ENCODE measurements around the gene NEGR1. TPM values are rescaled to one million over a fixed set of nuclear protein-coding genes. Genes with fewer than 3 reads are reported as not detected.

The NEGR1 gene
- total RNA-seq, 1 donor from 2014 or later, result 1.6 TPM

- no peak for DNase-seq (ENCODE audit: low read depth)
These were observed 817.2 kb downstream of the NEGR1 start for GRCh38 chr1:71465093-71465492.

DNA sequence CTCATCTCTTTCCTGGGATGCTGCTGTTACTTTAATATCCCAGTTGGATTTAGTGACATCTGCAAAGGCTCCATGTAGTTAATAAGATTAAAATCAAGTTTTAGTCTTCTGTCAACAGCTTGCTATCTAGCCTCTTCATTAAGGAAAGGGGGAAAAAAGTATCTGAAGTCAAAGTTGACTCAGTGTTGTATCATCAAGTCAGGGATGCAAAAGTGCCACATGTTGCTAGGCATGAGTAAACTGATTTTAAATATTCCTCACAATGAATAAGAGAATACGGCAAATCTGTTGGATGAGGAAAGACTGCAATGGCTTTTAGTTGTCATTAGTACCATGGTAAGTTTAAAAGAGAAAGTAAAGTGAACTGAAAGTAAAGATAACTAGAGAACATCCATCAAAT lies 818.3 kb downstream of the NEGR1 start:
- no peak for DNase-seq (ENCODE audit: low read depth)

DNA sequence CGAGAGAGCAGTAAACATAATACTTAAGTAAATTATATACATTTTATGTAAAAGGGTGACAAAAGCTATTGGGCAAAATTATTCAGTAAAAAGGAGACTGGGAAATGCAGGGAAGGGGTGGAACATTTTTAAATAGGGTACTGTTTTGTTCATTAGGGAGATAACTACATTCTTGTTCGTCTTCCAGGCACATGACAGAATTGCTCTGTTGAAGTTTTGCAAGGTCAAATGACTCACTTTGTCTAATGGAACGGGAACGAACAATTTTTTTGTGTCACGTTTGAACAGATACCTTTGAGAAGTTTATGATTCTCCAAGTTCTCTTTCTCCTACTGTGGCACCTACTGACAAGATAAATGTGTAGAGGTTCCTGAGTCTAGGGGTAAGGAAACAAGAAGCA lies 819.2 kb downstream of the NEGR1 start:
- peak; percentile 7 for DNase-seq (ENCODE audit: low read depth)

DNA sequence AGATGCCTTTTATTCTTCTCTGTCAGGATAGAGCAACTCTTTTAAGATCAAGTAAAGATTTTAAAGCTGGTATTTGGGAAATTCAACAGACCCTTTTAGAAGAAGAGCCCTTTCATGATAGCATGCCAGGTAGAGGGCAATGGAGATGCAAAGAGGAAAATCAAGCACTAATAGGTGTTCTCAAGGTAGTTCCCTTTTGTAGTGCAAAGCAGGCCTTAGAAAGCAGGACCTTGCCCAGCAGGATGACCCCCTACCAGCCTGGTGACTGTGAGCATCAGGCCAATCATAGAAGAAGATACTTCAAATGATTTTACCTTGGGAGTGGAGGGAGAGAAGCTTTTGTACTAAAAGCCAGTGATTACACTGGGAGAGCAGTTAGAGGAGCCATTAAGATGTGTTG lies 820.1 kb downstream of the NEGR1 start:
- no peak for DNase-seq (ENCODE audit: low read depth)

DNA sequence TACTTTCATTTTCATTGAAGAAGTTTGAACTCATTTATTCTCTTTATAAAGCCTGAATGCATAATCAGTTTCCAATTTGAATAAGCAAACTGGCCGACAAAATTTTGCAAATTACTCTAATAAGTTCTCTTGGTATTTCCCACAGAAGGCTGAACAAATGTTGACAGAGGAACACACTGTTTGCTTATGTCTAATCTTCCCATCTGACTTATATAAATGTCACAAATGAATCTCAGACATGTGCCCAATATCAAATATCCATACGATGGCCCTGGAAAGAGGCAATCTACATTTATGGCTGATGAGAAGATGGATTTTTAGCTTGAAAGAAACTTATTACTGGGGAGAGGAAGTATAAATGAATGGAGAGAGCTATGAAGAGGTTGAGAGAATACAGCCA lies 820.9 kb downstream of the NEGR1 start:
- DNase-seq (ENCODE audit: low read depth), result no peak

DNA sequence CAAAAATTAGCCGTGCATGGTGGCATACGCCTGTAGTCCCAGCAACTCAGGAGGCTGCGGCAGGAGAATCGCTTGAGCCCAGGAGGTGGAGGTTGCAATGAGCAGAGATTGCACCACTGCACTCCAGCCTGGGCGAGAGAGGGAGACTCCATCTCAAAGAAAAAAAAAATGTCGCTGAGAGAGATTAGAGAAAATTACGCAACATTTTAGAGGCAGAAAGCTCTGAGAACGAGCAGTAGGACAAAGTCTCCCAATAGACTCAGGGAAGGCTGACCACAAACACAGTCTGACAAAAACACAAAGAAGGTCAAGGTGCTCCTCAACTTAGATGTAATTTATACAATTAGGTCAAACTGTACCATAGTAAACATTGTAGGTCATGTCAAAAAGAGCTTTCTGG lies 833.9 kb downstream of the NEGR1 start:
- no peak for DNase-seq (ENCODE audit: low read depth)

DNA sequence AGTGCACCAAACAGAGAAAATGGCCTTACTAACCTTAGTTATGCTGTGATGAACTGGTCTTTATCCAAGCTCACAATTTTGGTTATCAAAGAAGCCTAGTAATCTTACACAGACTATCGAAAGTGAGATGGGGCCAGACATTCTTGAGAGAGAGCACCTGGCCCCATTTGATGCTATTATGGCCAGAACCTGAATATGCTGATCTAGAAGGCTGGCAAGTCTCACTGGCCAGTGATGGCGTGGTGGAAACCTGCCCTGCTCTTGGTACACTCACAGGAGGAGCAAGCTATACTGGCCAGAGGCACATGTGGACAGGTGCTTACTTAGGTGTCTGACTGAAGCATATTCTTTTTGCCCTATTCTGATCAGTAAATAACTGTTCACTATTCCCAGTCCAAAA lies 843.7 kb downstream of the NEGR1 start:
- no peak for DNase-seq (ENCODE audit: low read depth)

GRCh38 chr1:71435951-71436350 lies 846.4 kb downstream of the NEGR1 start:
- DNase-seq (ENCODE audit: low read depth), result no peak

GRCh38 chr1:71434240-71434639 lies 848.1 kb downstream of the NEGR1 start:
- no peak for DNase-seq (ENCODE audit: low read depth)

DNA sequence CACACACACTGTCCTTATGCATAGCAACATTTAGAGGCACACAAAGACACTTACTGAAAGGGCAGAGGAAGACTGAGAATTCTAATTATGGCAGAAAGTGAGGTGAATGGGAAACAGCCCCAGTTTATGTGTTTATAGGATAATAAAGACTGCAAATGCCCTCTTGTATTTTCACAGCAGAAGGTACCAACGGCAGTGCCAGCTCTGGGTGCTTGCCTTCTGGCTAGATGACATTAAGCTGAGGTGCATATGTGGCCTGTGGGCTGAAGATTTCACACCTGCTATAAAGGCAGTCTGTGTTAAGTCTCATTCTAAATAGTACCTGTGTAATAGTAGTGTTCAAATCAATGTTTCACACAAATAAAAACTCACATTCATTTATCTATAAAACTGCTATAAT lies 854.3 kb downstream of the NEGR1 start:
- DNase-seq (ENCODE audit: low read depth), result no peak

GRCh38 chr1:71427066-71427465 lies 855.3 kb downstream of the NEGR1 start:
- DNase-seq (ENCODE audit: low read depth), result no peak

GRCh38 chr1:71424536-71424935 lies 857.8 kb downstream of the NEGR1 start:
- DNase-seq (ENCODE audit: low read depth), result no peak

- no peak for DNase-seq (ENCODE audit: low read depth)
These were observed 860.1 kb downstream of the NEGR1 start for GRCh38 chr1:71422221-71422620.

GRCh38 chr1:71417421-71417820 lies 864.9 kb downstream of the NEGR1 start:
- no peak for DNase-seq (ENCODE audit: low read depth)

GRCh38 chr1:71414179-71414578 lies 868.2 kb downstream of the NEGR1 start:
- DNase-seq (ENCODE audit: low read depth), result no peak

DNA sequence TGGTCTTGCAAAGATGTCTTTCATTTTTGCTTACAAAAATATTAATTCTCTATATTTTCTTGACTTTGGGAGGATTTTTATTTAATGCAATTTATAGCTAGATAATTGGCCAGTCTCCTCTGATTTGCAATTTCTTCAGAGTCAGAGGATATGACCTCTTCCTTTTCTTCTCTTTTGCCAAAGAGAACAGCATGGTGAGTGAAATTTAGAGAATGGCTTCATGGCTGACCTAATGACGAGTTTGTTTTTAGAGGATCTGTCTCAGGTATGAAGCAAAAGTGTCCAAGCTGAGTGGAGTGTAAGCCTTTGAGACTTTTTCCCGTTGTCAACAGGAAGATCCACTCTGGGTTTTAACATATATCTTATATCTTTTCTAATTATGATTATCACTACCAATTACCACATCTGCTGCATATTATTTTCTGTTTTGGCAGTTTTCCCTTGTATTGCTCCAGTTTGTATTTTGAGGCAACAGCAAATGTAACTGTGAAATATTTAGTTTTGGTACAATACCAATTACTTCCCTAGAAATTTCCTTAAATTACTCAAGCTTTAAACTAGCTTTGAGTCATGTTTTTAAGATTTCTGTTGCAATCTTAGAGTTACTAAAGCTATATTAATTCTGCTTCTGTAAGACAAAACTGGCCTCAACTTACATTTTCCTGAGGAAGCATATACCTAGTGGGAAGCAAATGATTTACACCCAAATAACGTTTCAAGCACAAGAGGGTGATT lies 868.7 kb downstream of the NEGR1 start:
- peak; percentile 26 for DNase-seq (ENCODE audit: low read depth)

DNA sequence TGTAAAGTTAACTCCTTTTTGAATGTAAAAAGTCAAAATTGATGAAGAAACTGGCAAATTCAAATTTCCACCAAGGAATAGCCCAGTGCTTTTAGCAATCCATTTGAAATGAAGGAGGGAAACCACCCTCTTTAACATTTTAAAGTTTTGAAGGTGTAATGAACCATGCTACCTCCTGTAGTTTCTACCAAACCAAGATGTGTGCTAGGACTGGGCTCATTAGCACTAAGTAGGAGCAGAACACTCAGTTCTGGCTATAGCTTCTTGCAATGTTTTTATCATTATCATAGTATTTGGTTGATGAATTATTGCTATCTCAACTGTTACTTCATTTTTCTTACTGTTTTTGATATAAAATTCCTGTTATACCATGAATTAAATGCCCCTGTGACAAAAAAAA lies 882.3 kb downstream of the NEGR1 start:
- DNase-seq (ENCODE audit: low read depth), result no peak

- no peak for DNase-seq (ENCODE audit: low read depth)
These were observed 882.7 kb downstream of the NEGR1 start for GRCh38 chr1:71399594-71399993.

- DNase-seq (ENCODE audit: low read depth), result no peak
These were observed 889.0 kb downstream of the NEGR1 start for GRCh38 chr1:71393301-71393700.

DNA sequence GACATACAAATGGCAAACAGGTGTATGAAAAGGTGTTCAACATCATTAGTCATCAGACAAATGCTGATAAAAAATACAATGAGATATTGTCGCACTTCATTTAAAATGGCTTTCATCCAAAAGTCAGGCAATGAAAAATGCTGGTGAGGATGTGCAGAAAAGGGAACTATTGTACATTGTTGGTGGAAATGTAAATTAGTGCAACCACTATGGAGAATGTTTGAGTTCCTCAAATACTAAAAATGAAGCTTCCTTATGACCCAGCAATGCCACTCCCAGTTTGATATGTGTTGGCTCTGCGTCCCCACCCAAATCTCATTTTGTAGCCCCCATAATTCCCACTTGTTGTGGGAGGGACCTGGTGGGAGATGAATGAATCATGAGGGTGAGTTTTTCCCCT lies 891.8 kb downstream of the NEGR1 start:
- no peak for DNase-seq (ENCODE audit: low read depth)

GRCh38 chr1:71377886-71378285 lies 904.5 kb downstream of the NEGR1 start:
- no peak for DNase-seq (ENCODE audit: low read depth)

DNA sequence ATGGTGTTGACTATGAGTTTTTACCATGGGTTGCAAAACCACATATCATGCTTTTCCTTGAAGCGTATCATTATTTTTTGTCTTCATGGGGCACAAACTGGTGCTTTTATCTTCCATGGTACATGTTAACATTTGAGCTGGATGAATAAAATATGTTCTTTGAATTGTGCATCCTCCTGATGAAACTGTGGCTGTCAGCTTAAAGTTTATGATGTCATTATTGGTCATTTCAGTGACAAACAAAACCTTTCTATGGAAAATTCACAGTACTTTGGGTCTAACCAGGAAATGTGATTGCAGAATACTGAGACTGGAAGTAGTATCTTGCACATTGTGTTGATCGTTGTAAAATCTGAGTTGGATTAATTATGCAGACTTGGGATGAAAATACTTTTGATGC lies 909.8 kb downstream of the NEGR1 start:
- no peak for DNase-seq (ENCODE audit: low read depth)

GRCh38 chr1:71371581-71371980 lies 910.8 kb downstream of the NEGR1 start:
- DNase-seq (ENCODE audit: low read depth), result no peak

DNA sequence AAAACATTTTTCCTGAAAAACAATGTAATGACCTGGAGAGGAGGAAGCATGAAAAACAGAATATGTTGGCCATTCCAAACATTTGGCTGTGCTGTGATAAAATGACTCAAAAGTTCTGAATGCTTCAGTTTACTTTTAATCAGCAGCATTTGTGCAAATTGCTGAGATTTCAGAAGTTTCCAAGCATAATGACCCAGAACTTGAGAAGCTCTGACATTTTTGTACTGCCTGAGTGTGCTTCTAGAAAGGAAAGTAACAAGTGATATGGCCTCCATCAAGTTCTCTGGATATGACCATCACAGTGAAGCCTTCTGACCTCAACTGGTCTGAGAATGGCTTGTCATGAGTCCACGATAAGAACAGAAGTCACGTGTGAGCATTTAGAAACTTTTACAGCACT lies 918.1 kb downstream of the NEGR1 start:
- peak; percentile 6 for DNase-seq (ENCODE audit: low read depth)

All from renal cortical epithelial cell (primary cell).